ENCODE data around the gene FAM161A. TPM values are rescaled to one million over a fixed set of nuclear protein-coding genes. Genes with fewer than 3 reads are reported as not detected.
"Not testable (repeated sequence)": the region's sequence is repeated elsewhere in the genome, so short reads cannot be mapped to it uniquely, and the experiment has no call there.

The FAM161A gene, protein sequence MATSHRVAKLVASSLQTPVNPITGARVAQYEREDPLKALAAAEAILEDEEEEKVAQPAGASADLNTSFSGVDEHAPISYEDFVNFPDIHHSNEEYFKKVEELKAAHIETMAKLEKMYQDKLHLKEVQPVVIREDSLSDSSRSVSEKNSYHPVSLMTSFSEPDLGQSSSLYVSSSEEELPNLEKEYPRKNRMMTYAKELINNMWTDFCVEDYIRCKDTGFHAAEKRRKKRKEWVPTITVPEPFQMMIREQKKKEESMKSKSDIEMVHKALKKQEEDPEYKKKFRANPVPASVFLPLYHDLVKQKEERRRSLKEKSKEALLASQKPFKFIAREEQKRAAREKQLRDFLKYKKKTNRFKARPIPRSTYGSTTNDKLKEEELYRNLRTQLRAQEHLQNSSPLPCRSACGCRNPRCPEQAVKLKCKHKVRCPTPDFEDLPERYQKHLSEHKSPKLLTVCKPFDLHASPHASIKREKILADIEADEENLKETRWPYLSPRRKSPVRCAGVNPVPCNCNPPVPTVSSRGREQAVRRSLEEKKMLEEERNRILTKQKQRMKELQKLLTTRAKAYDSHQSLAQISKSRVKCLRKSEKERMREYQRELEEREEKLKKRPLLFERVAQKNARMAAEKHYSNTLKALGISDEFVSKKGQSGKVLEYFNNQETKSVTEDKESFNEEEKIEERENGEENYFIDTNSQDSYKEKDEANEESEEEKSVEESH
- total RNA-seq: 30.3 TPM

DNA sequence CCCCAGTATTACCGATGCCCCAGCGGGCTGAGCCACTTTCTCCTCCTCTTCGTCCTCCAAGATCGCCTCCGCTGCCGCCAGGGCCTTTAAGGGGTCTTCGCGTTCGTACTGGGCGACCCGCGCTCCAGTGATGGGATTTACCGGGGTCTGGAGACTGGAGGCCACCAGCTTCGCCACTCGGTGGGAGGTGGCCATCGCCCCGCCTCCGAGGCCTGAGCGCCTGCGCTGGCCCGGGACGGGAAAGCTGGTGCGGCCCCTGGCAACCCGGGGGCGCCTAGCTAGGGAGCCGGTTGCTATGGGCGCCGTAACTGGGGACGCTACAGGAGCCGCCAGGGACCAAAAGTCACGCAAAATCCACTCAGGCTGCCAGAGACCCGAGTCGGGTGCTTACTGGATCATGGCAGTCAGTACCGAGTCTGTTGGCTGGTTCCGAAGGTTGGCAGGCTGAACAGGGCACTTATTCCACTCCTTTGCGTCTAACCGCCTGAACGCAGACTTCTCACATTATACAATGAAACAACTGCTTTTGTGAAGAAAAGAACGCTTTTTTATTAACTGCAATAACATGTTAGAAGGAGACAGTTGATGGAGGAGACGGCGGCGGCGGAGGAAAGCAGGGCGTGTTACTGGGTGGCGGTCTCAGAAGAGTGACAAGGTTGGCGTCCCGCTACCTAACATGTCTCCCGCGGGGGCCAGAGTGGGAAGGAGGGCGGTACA lies at the start of gene FAM161A:
Gene FAM161A, minus strand, starts transcription at position 214 of the 717 bp plus-strand sequence. Its CDS starts 19 bp downstream, at position 195.
- DNase-seq: peak; percentile 84

DNA sequence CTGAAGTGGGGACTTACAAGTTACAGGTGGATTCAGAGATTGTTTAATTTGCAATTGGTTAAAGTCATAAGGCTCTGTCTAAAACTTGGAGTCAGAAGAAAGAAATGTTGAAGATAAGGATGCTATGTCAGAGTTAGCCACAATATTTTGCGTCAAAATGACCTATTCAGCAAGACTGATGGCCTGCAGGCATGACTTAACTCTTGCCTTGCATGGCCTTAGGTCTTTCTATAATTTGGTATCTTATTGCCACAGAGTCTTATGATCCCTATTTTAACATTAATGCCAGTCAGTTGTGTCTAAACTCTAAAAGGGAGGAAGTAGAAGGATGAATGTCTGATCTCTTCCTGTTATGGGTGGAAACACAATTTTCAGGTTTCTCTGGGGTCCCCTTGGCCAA lies 46.4 kb upstream of the FAM161A start:
- DNase-seq: no peak

DNA sequence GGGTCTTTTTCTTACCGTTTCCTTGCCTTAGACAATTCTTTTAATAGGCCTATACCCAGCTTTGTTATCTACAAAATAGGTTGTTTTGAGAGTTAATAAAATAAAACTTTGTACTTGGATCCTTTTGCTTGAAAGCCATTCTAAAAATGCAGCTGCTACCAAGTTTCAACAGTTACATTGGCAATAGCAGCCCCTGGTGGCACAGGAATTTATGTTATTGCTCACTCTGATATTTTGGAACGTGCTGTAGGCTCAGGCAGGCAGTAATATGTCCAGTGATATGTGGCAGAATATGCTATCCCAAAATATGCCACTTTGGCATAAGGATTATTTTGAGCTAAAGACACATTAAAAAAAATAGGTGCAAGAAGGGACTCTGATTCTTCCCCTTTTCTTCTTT lies 45.0 kb upstream of the FAM161A start:
- no peak for DNase-seq

DNA sequence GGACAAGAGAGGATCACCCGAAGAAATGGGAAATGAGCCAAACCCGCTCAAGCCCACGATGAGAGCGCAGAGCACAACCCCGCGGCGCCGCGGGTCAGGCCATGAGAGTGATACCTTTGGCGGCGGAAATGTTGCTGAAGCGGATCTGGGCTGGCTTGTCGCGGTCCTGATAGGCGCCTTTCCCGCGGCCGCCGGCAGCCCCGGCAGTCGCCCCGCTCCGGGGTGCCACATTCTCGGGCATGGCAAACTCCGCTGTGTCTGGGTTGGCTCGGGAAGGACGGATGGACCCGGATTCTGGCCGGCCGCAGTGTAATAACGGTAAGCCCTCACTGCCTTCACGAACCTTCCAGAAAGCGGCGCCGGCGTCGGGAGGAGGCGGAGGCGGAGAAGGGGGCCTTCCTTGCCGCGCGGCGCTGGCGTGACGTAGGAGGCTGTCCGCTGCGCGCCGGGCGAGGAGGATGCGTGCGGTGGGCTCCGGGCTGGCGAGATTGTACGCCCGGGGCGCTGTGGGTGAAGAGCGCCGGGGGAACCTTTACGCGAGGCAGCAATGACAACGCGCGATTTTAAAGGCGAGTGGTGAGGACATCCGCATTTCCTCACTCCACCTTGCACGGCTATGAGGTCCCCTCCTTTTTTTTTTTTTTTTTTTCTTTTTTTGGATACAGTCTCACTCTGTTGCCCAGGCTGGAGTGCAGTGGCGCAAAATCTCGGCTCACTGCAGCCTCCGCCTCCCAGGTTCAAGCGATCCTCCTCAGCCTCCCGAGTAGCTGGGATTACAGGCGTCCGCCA lies 34.6 kb upstream of the FAM161A start, which contains the start of gene CCT4:
Gene CCT4, minus strand, starts transcription at position 390 of the 789 bp plus-strand sequence. Its CDS starts 149 bp downstream, at position 241.
- peak; percentile 71 for DNase-seq

DNA sequence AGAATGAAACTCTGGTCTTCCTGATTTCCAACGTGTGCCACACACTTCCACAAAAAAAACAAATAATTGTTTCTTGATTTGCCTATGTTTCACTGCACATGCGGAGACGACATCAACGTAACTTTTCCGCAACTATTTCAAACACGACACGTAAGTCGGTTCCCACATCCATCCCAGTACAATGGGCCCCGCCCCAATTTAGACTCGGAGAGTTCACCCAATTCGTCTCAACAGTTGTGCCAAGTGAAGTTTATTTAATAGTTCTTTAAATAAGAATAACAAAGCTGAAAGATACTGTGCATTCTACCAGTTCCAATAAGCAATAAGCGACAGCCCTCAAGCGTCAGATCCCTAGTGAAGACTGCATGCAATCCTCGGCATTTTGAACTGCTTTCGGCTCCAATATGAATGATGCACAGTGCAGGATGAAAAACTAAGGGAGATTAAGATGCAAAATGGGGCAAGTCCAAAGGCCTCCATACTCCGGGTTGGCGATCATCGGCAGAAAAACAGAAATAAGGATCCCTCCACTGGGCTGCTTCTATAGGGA lies 33.9 kb upstream of the FAM161A start:
- no peak for DNase-seq

DNA sequence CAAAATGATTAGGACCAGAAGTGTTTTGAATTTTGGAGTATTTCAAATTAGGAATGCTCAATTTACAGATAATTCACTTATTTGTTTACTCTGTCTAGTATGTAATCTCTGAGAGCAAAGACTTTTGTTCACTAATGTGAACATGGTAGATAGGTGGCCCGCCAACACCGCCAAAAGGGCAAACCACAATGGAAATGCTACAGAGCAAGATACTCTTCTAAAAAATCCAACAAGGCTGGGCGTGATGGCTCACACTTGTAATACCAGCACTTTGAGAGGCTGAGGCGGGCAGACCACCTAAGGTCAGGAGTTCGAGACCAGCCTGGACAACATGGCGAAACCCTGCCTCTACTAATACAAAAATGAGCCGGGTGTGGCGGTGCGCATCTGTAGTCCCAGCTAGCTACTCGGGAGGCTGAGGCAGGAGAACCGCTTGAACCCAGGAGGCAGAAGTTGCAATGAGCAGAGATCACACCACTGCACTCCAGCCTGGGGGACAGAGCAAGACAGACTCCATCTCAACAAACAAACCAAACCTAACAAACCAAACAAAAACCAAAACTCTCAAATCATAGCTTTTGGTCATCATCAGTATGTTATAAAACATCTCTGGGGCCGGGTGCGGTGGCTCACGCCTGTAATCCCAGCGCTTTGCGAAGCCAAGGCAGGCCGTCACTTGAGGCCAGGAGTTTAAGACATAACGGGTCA lies 32.2 kb upstream of the FAM161A start:
- no peak for DNase-seq

DNA sequence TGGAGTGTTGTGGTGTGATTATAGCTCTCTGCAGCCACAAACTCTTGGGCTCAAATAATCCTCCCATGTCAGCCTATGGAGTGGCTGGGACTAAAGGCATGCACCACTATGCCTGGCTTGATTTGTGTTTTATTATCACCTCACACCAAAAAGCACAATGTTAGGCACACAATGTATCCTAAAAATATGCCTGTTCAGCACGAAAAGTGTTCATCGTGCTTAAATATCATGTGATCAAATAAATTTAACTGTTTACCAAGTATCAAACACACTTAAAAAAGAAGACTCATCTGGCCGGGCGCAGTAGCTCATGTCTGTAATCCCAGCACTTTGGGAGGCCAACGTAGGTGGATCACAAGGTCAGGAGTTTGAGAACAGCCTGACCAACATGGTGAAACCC lies 29.0 kb upstream of the FAM161A start:
- no peak for DNase-seq

DNA sequence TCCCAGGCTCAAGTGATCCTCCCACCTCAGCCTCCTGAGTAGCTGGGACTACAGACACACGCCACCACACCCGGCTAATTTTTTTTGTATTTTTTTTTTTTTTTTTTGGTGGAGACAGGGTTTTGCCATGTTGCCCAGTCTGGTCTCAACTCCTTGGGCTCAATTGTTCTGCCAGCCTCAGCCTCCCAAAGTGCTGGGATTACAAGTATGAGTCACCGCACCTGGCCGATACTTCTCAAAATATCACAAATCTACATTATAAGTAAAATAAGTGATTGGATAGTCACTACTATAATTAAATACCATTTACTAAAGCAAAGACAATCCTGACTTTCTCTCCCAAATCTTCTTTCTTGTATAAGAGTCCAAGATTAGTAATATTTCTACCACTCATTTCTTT lies 25.5 kb upstream of the FAM161A start:
- not testable (repeated sequence) for DNase-seq

DNA sequence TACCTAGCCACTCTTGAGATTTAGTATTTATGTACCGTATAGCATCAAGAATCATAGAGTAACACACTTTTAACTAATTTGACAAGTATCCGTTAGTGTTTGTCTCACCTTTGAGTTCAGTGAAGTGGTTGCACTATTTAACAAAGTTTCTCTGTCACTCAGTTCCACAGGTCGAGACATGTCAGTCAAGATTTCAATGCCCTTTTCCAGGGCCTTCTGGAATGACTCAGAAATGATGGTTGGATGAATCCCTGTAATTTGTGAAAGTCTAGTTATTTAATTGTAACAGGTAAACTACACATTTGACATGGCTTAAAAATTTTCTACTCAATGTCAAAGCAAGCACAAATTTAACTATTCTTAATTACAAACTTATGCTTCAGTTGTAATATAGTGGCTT lies 24.9 kb upstream of the FAM161A start:
- no peak for DNase-seq

DNA sequence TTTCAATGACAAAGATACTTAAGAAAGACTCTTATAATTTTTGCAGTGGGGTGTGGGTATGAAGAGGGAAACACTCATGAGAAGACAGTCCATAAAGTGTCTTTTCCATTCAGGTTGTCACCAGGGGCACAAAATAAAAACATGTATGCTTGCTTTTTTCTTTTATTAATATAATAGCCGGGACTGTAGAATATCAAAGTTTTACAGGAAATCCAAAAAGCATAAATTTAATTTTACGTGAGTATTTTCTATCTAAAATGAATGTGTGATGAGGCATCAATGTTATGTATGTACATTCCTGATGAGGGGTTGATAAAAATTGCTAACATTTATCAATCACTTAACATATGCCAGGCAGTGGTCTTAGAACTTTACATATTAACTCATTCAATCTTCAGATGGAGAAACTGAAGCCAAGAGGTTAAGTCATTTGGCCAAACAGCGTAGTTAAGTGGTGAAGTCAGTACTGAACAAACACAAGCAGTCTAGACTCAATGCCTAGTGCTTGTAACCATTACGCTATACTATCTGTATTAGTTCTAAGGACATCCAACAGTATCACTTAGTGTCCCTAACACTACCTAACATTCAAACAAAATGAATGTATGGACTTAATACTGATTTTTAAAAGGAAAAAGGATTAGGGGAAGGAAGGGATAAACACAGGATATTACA lies 23.8 kb upstream of the FAM161A start:
- DNase-seq: no peak

DNA sequence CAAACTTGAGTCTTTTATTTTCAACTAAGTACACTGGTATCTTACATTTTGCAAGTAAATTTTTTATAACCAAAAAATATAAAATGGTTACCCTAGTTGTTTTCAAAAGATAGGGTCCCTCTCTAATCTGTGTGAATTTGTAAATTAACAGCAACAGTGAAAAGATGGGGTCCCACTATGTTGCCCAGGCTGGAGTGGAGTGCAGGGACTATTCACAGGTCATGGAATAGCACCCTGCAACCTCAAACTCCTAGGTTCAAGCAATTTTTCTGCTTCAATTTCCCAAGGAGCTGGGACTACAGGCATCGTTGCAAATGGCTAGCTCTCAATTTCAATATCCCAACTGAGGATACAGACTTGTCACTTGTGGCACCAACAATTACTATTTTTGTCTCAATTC lies 22.5 kb upstream of the FAM161A start:
- DNase-seq: no peak

DNA sequence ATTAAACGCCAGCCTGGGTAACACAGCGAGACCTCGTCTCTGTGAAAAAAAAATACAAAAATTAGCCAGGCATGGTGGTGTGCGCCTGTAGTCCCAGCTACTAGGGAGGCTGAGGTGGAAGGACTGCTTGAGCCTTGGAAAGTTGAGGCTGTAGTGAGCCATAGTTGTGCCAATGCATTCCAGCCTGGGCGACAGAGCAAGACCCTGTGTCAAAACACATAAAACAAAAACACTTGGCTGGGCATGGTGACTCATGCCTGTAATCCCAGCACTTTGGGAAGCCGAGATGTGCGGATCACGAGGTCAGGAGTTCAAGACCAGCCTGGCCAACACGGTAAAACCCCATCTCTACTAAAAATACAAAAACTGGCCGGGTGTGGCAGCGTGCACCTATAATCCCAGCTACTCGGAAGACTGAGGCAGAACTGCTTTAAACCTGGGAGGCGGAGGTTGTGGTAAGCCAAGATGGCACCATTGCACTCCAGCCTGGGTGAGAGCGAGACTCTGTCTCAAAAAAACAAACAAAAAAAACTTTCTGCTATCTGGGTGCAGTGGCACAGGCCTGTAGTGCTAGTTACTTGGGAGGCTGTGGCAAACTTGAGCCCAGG lies 12.7 kb upstream of the FAM161A start:
- DNase-seq: not testable (repeated sequence)

DNA sequence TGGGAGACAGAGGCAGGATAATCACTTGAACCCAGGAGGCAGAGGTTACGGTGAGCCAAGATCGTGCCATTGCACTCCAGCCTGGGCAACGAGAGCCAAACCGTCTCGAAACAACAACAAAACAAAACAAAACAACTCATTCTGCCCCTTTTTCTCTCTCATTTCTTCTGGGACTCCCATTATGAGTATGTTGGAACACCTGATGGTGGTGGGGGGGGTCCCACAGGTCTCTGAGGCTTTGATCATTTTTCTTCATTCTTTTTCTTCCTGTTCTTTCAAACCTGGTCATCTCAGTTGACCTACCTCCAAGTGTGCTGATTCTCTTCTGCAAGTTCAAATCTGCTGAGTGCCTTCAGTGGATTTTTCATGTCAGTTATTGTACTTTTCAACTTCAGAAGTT lies 8.2 kb upstream of the FAM161A start:
- DNase-seq: no peak

DNA sequence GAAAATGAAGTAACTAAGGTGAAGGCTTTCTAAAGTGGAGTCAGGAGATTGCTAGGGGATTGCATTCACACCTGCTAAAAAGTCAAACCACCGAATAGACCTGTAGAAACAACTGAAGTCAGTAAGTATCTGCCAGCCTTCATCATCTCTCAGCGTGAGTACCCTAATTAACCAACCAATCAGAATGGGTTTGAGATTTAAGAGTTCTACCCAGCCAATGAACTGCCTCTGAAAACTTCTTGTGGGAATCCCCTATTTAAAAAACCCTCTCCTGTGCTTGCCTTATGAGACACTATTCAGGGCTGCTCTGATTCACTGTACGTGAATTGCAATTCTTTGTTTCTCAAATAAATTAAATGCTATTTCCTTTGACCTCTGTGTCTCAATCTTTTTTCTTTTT lies 3.4 kb upstream of the FAM161A start:
- no peak for DNase-seq

DNA sequence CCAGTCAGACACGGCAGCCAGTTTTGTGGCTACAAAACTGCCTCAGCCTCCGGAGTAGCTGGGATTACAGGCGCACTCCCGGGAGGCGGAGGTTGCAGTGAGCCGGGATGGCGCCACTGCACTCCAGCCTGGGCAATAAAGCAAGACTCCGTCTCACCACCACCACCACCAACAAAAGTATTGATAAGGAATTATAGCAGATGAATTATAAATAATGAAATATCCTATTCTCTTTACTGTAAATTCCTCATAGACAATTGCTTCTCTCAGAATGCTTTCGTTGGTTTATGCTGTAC lies 1.4 kb upstream of the FAM161A start:
- peak; percentile 52 for DNase-seq

DNA sequence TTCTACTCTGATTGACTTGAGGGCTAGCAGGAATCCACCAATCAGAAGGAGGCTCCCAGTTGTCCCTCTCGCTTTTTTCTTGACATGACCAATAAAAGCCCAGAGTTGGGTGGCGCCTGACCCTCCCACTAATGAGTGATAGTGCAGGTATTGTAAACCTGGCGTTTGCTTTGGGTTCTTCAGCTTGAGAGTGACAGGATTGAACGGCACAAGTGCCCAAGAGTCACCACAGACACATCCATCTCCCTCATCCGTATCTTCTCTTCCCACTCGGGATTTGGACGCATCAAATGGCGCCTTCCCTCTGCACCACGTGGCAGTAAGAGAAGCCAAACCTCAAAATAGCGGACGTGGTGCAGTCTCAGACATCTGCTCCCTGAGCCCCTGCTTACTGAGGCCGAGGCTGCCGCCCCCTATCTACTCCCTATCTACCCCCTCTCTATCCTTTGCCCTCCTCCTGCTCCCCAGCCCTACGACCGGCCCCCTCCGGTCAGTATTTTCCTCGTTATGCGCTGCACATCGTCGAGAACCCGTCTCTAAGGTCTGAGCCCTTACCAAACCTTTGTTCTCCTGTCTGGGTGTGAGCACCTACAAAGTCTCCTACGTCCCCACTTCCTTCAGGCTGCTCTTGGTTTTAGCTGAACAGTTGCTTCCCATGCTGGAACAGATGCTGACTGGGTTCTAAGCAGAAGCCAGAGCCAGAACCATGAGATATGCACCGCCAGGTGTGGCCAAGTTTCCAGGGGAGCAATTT lies 881 bp upstream of the FAM161A start:
- DNase-seq: peak; percentile 90

DNA sequence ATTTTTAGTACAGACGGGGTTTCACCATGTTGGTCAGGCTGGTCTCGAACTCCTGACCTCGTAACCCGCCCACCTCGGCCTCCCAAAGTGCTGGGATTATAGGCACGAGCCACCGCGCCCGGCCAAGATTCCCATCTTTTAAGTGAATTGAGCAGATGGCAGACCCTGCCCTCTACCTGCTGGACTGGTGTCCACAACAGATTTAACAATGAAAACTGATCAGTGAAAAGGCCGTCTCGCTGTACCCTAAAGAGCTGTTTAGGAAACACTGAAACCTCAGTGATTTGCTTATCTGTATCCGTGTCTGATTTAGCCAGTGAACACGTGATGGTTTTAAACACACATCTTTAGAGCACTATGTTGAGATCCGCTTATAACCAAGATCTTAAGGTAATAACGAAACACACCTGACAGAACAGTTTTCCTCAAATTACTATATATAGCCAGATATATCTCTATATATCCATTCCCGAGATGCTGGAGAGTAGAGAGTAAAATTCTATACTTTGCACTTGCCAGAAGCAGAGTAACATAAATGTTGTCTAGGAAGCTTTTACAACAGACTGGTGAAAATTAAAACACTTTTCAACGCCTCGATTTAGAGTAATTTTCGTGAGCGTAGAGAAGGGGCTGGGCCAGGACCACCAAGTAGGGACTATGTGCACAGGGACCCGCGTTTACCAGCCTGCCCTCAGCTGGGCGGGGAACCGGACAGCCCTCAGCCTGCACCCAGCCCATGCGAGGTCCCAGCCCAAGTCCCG lies 594 bp downstream of the FAM161A start:
- DNase-seq: no peak

DNA sequence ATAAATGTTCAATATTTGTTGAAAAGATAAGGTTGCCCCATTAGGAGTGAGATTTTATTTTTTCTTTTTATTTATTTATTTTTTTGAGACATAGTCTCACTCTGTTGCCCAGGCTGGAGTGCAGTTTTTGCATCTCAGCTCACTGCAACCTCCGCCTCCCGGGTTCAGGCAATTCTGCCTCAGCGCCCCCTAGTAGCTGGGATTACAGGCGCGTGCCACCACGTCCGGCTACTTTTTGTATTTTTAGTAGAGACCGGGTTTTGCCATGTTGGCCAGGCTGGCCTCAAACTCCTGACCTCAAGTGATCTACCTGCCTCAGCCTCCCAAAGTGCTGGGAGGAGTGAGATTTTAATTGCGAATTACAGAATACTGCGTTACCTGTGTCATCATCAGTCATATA lies 2.6 kb downstream of the FAM161A start:
- DNase-seq: not testable (repeated sequence)

DNA sequence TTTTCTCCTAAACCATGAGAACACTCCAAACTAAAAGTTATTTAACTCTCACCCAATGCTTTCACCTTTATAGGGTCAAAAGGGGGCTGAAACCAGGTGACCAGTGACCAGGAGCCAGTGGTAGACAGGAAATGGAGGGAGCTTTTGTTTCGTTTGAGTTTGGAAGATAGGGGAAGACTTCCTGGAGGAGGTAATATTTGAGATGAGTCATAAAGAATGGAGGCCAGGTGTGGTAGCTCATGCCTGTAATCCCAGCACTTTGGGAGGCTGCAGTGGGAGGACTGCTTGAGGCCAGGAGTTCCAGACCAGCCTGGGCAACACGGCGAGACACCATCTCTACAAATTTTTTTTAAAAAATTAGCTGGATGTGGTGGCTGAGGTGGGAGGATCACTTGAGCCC lies 8.5 kb downstream of the FAM161A start:
- DNase-seq: no peak
